Mucosa of gallbladder (tissue), 1 donor: ENCODE measurements around the gene RPAP2. TPM values are rescaled to one million over a fixed set of nuclear protein-coding genes. Genes with fewer than 3 reads are reported as not detected.

Experiments used
- DNase-seq: peaks from one replicate; pipeline ENCODE4 v3.0.0-alpha.2; 2020; ENCODE audit warnings: low spot score
- total RNA-seq: library from RNA; stranded (reverse); gene quantifications from one replicate; pipeline ENCODE4 v1.2.1, GENCODE V29; 2021
- donor health status: DM: no; HTN: no; CAD: no.

Gene RPAP2
- total RNA-seq, 1 donor from 2014 or later, result 21.5 TPM

GRCh38 chr1:92446546-92446945, 147.7 kb downstream of the RPAP2 start:
- no peak for DNase-seq

GRCh38 chr1:92447033-92447681, 148.3 kb downstream of the RPAP2 start:
- DNase-seq, result no peak

- no peak for DNase-seq
These were observed 149.1 kb downstream of the RPAP2 start for GRCh38 chr1:92447976-92448375.

Other genes with a start within 250 kb of the RPAP2 start
- not detected for gene SETSIP, start 223.6 kb upstream of the RPAP2 start, total RNA-seq
- gene BTBD8, start 218.7 kb upstream of the RPAP2 start, total RNA-seq, result 8.5 TPM
- not detected for gene C1orf146, start 81.1 kb upstream of the RPAP2 start, total RNA-seq
- gene GLMN, start 72 bp upstream of the RPAP2 start, total RNA-seq, result 4.9 TPM
- gene GFI1, start 187.9 kb downstream of the RPAP2 start, total RNA-seq, result 3.0 TPM